ENCODE results near the gene HTR1B.

The HTR1B gene

GRCh38 chr6:77455271-77455670 is 8.0 kb downstream of the HTR1B start:
- Histone ChIP-seq H3K9me3 (ENCODE audit: control insufficient read depth, low read length) (no peaks in the 10 kb centered on the region), H3K27ac (ENCODE audit: low read depth, low read length, severe bottlenecking) (no peak overlapping the region), H3K4me1 (ENCODE audit: control insufficient read depth, insufficient read depth, low read length, poor library complexity, severe bottlenecking) (peaks cover 7% of the 10 kb centered on the region), H3K36me3 (ENCODE audit: control insufficient read depth, insufficient read depth, low read length) (no peaks in the 10 kb centered on the region), H3K4me3 (ENCODE audit: extremely low read depth, insufficient read depth, low read length, poor library complexity, severe bottlenecking) (no peak overlapping the region)

GRCh38 chr6:77454386-77454785 is 8.9 kb downstream of the HTR1B start:
- Histone ChIP-seq H3K27ac (ENCODE audit: low read depth, low read length, severe bottlenecking) (no peak overlapping the region), H3K36me3 (ENCODE audit: control insufficient read depth, insufficient read depth, low read length) (no peaks in the 10 kb centered on the region)
- 80 to 89% methylated on average over 1 of the region's 2 CpGs for WGBS, 2 experiments (ENCODE audit: insufficient coverage in 2 of 2)

GRCh38 chr6:77451466-77451865 is 11.8 kb downstream of the HTR1B start:
- Histone ChIP-seq H3K4me3 (ENCODE audit: extremely low read depth, insufficient read depth, low read length, poor library complexity, severe bottlenecking) (no peak overlapping the region), H3K9me3 (ENCODE audit: control insufficient read depth, low read length) (no peaks in the 10 kb centered on the region), H3K27ac (ENCODE audit: low read depth, low read length, severe bottlenecking) (no peak overlapping the region), H3K4me1 (ENCODE audit: control insufficient read depth, insufficient read depth, low read length, poor library complexity, severe bottlenecking) (no peaks in the 10 kb centered on the region), H3K36me3 (ENCODE audit: control insufficient read depth, insufficient read depth, low read length) (no peaks in the 10 kb centered on the region)
- WGBS, 2 experiments (ENCODE audit: insufficient coverage in 2 of 2) = 100% methylated on average over 3 to 4 of the region's 4 CpGs

More at GRCh38 chr6:77454386-77454785, 8.9 kb downstream of the HTR1B start:
- Histone ChIP-seq H3K4me3 (ENCODE audit: extremely low read depth, insufficient read depth, low read length, poor library complexity, severe bottlenecking) (no peak overlapping the region), H3K9me3 (ENCODE audit: control insufficient read depth, low read length) (no peaks in the 10 kb centered on the region), H3K4me1 (ENCODE audit: control insufficient read depth, insufficient read depth, low read length, poor library complexity, severe bottlenecking) (peaks cover 7% of the 10 kb centered on the region)

- H3K9me3 ChIP-seq (ENCODE audit: control insufficient read depth, low read length) = no peaks in the 10 kb centered on the region
- H3K36me3 ChIP-seq (ENCODE audit: control insufficient read depth, insufficient read depth, low read length) = no peaks in the 10 kb centered on the region
- H3K4me3 ChIP-seq (ENCODE audit: extremely low read depth, insufficient read depth, low read length, poor library complexity, severe bottlenecking) = no peak overlapping the region
- H3K27ac ChIP-seq (ENCODE audit: low read depth, low read length, severe bottlenecking) = no peak overlapping the region
- no peaks in the 10 kb centered on the region for H3K4me1 ChIP-seq (ENCODE audit: control insufficient read depth, insufficient read depth, low read length, poor library complexity, severe bottlenecking)
These were observed 12.4 kb downstream of the HTR1B start for GRCh38 chr6:77450924-77451323.

GRCh38 chr6:77448546-77448945 is 14.7 kb downstream of the HTR1B start:
- no peaks in the 10 kb centered on the region for H3K36me3 ChIP-seq (ENCODE audit: control insufficient read depth, insufficient read depth, low read length)
- H3K27ac ChIP-seq (ENCODE audit: low read depth, low read length, severe bottlenecking) = no peak overlapping the region
- no peaks in the 10 kb centered on the region for H3K4me1 ChIP-seq (ENCODE audit: control insufficient read depth, insufficient read depth, low read length, poor library complexity, severe bottlenecking)
- 71 to 100% methylated on average over 1 of the region's 3 CpGs for WGBS, 2 experiments (ENCODE audit: insufficient coverage in 2 of 2)
- no peak overlapping the region for H3K4me3 ChIP-seq (ENCODE audit: extremely low read depth, insufficient read depth, low read length, poor library complexity, severe bottlenecking)
- H3K9me3 ChIP-seq (ENCODE audit: control insufficient read depth, low read length) = no peaks in the 10 kb centered on the region

GRCh38 chr6:77447254-77447653 is 16.0 kb downstream of the HTR1B start:
- no peaks in the 10 kb centered on the region for H3K36me3 ChIP-seq (ENCODE audit: control insufficient read depth, insufficient read depth, low read length)
- no peaks in the 10 kb centered on the region for H3K9me3 ChIP-seq (ENCODE audit: control insufficient read depth, low read length)
- no peak overlapping the region for H3K27ac ChIP-seq (ENCODE audit: low read depth, low read length, severe bottlenecking)
- 60 to 82% methylated on average over 1 of the region's 1 CpG for WGBS, 2 experiments (ENCODE audit: insufficient coverage in 2 of 2)
- H3K4me1 ChIP-seq (ENCODE audit: control insufficient read depth, insufficient read depth, low read length, poor library complexity, severe bottlenecking) = no peaks in the 10 kb centered on the region
- H3K4me3 ChIP-seq (ENCODE audit: extremely low read depth, insufficient read depth, low read length, poor library complexity, severe bottlenecking) = no peak overlapping the region

- no peaks in the 10 kb centered on the region for H3K9me3 ChIP-seq (ENCODE audit: control insufficient read depth, low read length)
- H3K36me3 ChIP-seq (ENCODE audit: control insufficient read depth, insufficient read depth, low read length) = no peaks in the 10 kb centered on the region
- H3K4me1 ChIP-seq (ENCODE audit: control insufficient read depth, insufficient read depth, low read length, poor library complexity, severe bottlenecking) = no peaks in the 10 kb centered on the region
- H3K4me3 ChIP-seq (ENCODE audit: extremely low read depth, insufficient read depth, low read length, poor library complexity, severe bottlenecking) = no peak overlapping the region
- H3K27ac ChIP-seq (ENCODE audit: low read depth, low read length, severe bottlenecking) = no peak overlapping the region
- WGBS, 2 experiments (ENCODE audit: insufficient coverage in 2 of 2) = no CpG with 5 or more reads among the region's 1 CpG
These were observed 17.0 kb downstream of the HTR1B start for GRCh38 chr6:77446249-77446648.

GRCh38 chr6:77445214-77445613 is 18.1 kb downstream of the HTR1B start:
- Histone ChIP-seq H3K4me1 (ENCODE audit: control insufficient read depth, insufficient read depth, low read length, poor library complexity, severe bottlenecking) (no peaks in the 10 kb centered on the region), H3K9me3 (ENCODE audit: control insufficient read depth, low read length) (no peaks in the 10 kb centered on the region), H3K36me3 (ENCODE audit: control insufficient read depth, insufficient read depth, low read length) (no peaks in the 10 kb centered on the region), H3K27ac (ENCODE audit: low read depth, low read length, severe bottlenecking) (no peak overlapping the region), H3K4me3 (ENCODE audit: extremely low read depth, insufficient read depth, low read length, poor library complexity, severe bottlenecking) (no peak overlapping the region)
- WGBS, 2 experiments (ENCODE audit: insufficient coverage in 2 of 2) = no CpG with 5 or more reads among the region's 2 CpGs

GRCh38 chr6:77440206-77440976 is 22.9 kb downstream of the HTR1B start:
- Histone ChIP-seq H3K4me3 (ENCODE audit: extremely low read depth, insufficient read depth, low read length, poor library complexity, severe bottlenecking) (no peak overlapping the region), H3K36me3 (ENCODE audit: control insufficient read depth, insufficient read depth, low read length) (no peaks in the 10 kb centered on the region), H3K4me1 (ENCODE audit: control insufficient read depth, insufficient read depth, low read length, poor library complexity, severe bottlenecking) (no peaks in the 10 kb centered on the region), H3K27ac (ENCODE audit: low read depth, low read length, severe bottlenecking) (no peak overlapping the region), H3K9me3 (ENCODE audit: control insufficient read depth, low read length) (no peaks in the 10 kb centered on the region)
- WGBS, 2 experiments (ENCODE audit: insufficient coverage in 2 of 2) = 93 to 100% methylated on average over 1 to 2 of the region's 3 CpGs

GRCh38 chr6:77433888-77434287 is 29.4 kb downstream of the HTR1B start:
- Histone ChIP-seq H3K9me3 (ENCODE audit: control insufficient read depth, low read length) (no peaks in the 10 kb centered on the region), H3K4me3 (ENCODE audit: extremely low read depth, insufficient read depth, low read length, poor library complexity, severe bottlenecking) (no peak overlapping the region), H3K27ac (ENCODE audit: low read depth, low read length, severe bottlenecking) (no peak overlapping the region), H3K36me3 (ENCODE audit: control insufficient read depth, insufficient read depth, low read length) (no peaks in the 10 kb centered on the region), H3K4me1 (ENCODE audit: control insufficient read depth, insufficient read depth, low read length, poor library complexity, severe bottlenecking) (no peaks in the 10 kb centered on the region)
- 100% methylated on average over 3 of the region's 4 CpGs; no CpG with 5 or more reads in 1 of the 2 experiments for WGBS, 2 experiments (ENCODE audit: insufficient coverage in 2 of 2)

- no peaks in the 10 kb centered on the region for H3K4me1 ChIP-seq (ENCODE audit: control insufficient read depth, insufficient read depth, low read length, poor library complexity, severe bottlenecking)
- no peak overlapping the region for H3K27ac ChIP-seq (ENCODE audit: low read depth, low read length, severe bottlenecking)
- no peak overlapping the region for H3K4me3 ChIP-seq (ENCODE audit: extremely low read depth, insufficient read depth, low read length, poor library complexity, severe bottlenecking)
- 78 to 80% methylated on average over 1 of the region's 3 CpGs for WGBS, 2 experiments (ENCODE audit: insufficient coverage in 2 of 2)
- H3K36me3 ChIP-seq (ENCODE audit: control insufficient read depth, insufficient read depth, low read length) = no peaks in the 10 kb centered on the region
- H3K9me3 ChIP-seq (ENCODE audit: control insufficient read depth, low read length) = no peaks in the 10 kb centered on the region
These were observed 32.8 kb downstream of the HTR1B start for GRCh38 chr6:77430504-77430903.
